Gastrocnemius medialis (tissue), 4 donors: ENCODE measurements around the gene ZBTB20. TPM values are rescaled to one million over a fixed set of nuclear protein-coding genes. Genes with fewer than 3 reads are reported as not detected.

ENCODE experiments used
- ATAC-seq, 2 donors: fragments of 150-250 bp; one replicate each; pipeline ENCODE4 v1.9.1; 2016
- DNase-seq, 2 donors: peaks; one replicate each; pipeline ENCODE4 v3.0.0-alpha.2; 2019
- H3K27ac ChIP-seq, 4 donors: fragments of 200-600 bp; sonication (generic); 1 replicate in 1 of 4; 2 replicates in 3 of 4; pipeline ENCODE4 v1.5.1; 2016 to 2018; ENCODE audit warnings: mild to moderate bottlenecking in 2 of 4, moderate library complexity in 1 of 4
- H3K27me3 ChIP-seq, 3 donors: fragments of 200-600 bp; sonication (generic) in 2 of 3; 1 replicate in 1 of 3; 2 replicates in 2 of 3; pipeline versions ENCODE4 v1.5.1 to v1.6.0; 2016 to 2019; ENCODE audit warnings: mild to moderate bottlenecking in 1 of 3, moderate library complexity in 1 of 3
- H3K36me3 ChIP-seq, 2 donors: fragments of 200-600 bp; sonication (generic) in 1 of 2; one replicate each; pipeline ENCODE4 v1.5.1; 2017 to 2018
- H3K4me1 ChIP-seq, 2 donors: fragments of 200-600 bp; sonication (generic) in 1 of 2; one replicate each; pipeline ENCODE4 v1.5.1; 2016 to 2017; ENCODE audit warnings: mild to moderate bottlenecking in 2 of 2
- H3K4me3 ChIP-seq, 4 donors: fragments of 200-600 bp; sonication (generic) in 3 of 4; 1 replicate in 1 of 4; 2 replicates in 3 of 4; pipeline ENCODE4 v1.5.1; 2016 to 2019; ENCODE audit warnings: mild to moderate bottlenecking in 2 of 4
- H3K9me3 ChIP-seq, 3 donors: fragments of 200-600 bp; sonication (generic) in 2 of 3; 1 replicate in 1 of 3; 2 replicates in 2 of 3; pipeline ENCODE4 v1.5.1; 2016 to 2019
- CTCF ChIP-seq, 5 experiments: fragments of 450-650 bp in 3 of 5; fragments of 200-600 bp in 2 of 5; sonication (generic) in 2 of 5; IDR thresholded peaks in 4 of 5; conservative IDR thresholded peaks in 1 of 5; 1 replicate in 4 of 5; 2 replicates in 1 of 5; pipeline ENCODE4 v1.5.1; 2016 to 2019; ENCODE audit warnings: antibody characterized with exemption in 5 of 5, mild to moderate bottlenecking in 3 of 5, moderate library complexity in 3 of 5
- POLR2A ChIP-seq, 2 donors: fragments of 450-650 bp; IDR thresholded peaks; one replicate each; pipeline ENCODE4 v1.6.1; 2017; ENCODE audit warnings: antibody characterized with exemption in 2 of 2, mild to moderate bottlenecking in 2 of 2, moderate library complexity in 2 of 2
- in situ Hi-C, 4 donors: fragments of 200-750 bp; cut with MboI; loops; one replicate each; pipeline versions ENCODE4 v1.15.0 to v1.8.0; 2017; ENCODE audit warnings: low sequenced_read_pairs in 4 of 4
- intact Hi-C: fragments of 100-400 bp; cut with DNase I; formaldehyde crosslinking; loops from one replicate; pipeline ENCODE4 v1.15.1; 2023; ENCODE audit warnings: low total_unique reads
- total RNA-seq, 4 donors: library from RNA; depleted of rRNA; stranded (reverse); fragments of >200 nt; gene quantifications; one replicate each; pipeline versions ENCODE4 v1.1.0 to v1.2.3, GENCODE V29; 2016

The ZBTB20 gene
- total RNA-seq, 4 donors from 2014 or later: 47.6 to 86.5 (median 69.0) TPM

GRCh38 chr3:114697401-114697800 lies 449.7 kb downstream of the ZBTB20 start:
- Histone ChIP-seq H3K9me3 (no peaks in the 10 kb centered on the region), H3K4me1 (peaks cover 13 to 21% of the 10 kb centered on the region in 2 donors), H3K27ac (no peak overlapping the region), H3K4me3 (no peak overlapping the region), H3K27me3 (no peaks in the 10 kb centered on the region), H3K36me3 (no peaks in the 10 kb centered on the region)
- intact Hi-C loops: no loop called here
- in situ Hi-C loops: no loop called here
- TF ChIP-seq POLR2A (IDR thresholded peaks at IDR 0.05) (no peak), CTCF (IDR thresholded peaks at IDR 0.05 in 4 of 5, conservative IDR thresholded peaks at IDR 0.05 in 1 of 5) (no peak)
- ATAC-seq (no peak), DNase-seq (no peak)

DNA sequence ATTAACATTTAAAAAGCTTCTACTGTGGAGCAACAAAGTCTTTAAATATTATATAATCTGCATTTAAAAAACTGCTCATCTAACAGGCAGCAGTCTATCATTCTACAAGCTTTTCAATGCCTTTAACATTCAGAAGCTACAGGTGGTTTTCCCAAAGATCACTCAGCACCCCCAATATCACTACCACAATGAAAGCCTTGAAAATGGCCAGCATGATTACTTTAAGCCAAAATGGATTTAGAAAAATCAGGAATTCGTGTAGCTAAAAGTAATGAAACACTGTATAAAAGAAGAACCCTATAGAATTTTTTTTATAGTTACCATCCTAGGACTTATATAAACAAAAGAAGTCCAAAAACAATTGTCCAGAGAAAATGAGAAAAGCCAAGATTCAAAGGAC lies 452.8 kb downstream of the ZBTB20 start:
- Histone ChIP-seq H3K4me1 (peaks cover 4 to 17% of the 10 kb centered on the region in 2 donors), H3K9me3 (no peaks in the 10 kb centered on the region), H3K27ac (no peak overlapping the region), H3K36me3 (no peaks in the 10 kb centered on the region), H3K27me3 (no peaks in the 10 kb centered on the region), H3K4me3 (no peak overlapping the region)
- intact Hi-C loops (no loop called here), in situ Hi-C loops (no loop called here)
- ATAC-seq (no peak), DNase-seq (no peak)
- TF ChIP-seq POLR2A (IDR thresholded peaks at IDR 0.05): no peak
- TF ChIP-seq CTCF (IDR thresholded peaks at IDR 0.05 in 4 of 5, conservative IDR thresholded peaks at IDR 0.05 in 1 of 5): no peak

DNA sequence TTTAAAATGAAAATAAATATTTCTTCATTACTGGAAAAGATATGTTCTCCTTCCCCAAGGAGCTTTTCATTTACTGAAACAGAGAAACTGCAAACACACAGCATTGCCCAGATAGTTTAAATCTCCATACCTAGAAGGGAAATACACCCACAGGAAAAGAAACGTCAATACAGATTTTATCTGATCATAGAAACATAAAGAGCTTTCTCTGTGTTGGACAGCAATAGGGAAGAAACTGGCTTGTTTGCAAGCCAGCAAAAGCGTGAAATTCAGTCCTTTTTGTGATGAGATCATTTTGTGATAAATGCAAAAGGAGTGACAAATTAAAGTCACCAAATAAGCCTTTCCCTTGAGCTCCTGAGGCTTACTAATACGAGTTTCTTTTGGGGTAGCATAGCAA lies 455.2 kb downstream of the ZBTB20 start:
- TF ChIP-seq POLR2A (IDR thresholded peaks at IDR 0.05) (no peak), CTCF (IDR thresholded peaks at IDR 0.05 in 4 of 5, conservative IDR thresholded peaks at IDR 0.05 in 1 of 5) (no peak)
- H3K4me3 ChIP-seq: no peak overlapping the region
- H3K4me1 ChIP-seq: peaks cover 4 to 22% of the 10 kb centered on the region in 2 donors
- DNase-seq: no peak
- no peaks in the 10 kb centered on the region for H3K9me3 ChIP-seq
- in situ Hi-C loops (no loop called here), intact Hi-C loops (no loop called here)
- H3K36me3 ChIP-seq: no peaks in the 10 kb centered on the region
- ATAC-seq: no peak
- peak overlapping the region in 2 of 4 donors; percentile 3 to 5 for H3K27ac ChIP-seq
- no peaks in the 10 kb centered on the region for H3K27me3 ChIP-seq

- ATAC-seq (no peak), DNase-seq (no peak)
- Histone ChIP-seq H3K4me1 (peaks cover 12 to 22% of the 10 kb centered on the region in 2 donors), H3K4me3 (no peak overlapping the region), H3K9me3 (no peaks in the 10 kb centered on the region), H3K36me3 (no peaks in the 10 kb centered on the region), H3K27me3 (no peaks in the 10 kb centered on the region), H3K27ac (no peak overlapping the region)
- TF ChIP-seq POLR2A (IDR thresholded peaks at IDR 0.05) (no peak), CTCF (IDR thresholded peaks at IDR 0.05 in 4 of 5, conservative IDR thresholded peaks at IDR 0.05 in 1 of 5) (no peak)
- intact Hi-C loops: no loop called here
- in situ Hi-C loops: no loop called here
Measured at GRCh38 chr3:114690911-114691310, 456.2 kb downstream of the ZBTB20 start.

- no peaks in the 10 kb centered on the region for H3K27me3 ChIP-seq
- H3K9me3 ChIP-seq: no peaks in the 10 kb centered on the region
- intact Hi-C loops: no loop called here
- H3K4me3 ChIP-seq: peak overlapping the region in 1 of 4 donors; percentile 11
- TF ChIP-seq CTCF (IDR thresholded peaks at IDR 0.05 in 4 of 5, conservative IDR thresholded peaks at IDR 0.05 in 1 of 5): no peak
- TF ChIP-seq POLR2A (IDR thresholded peaks at IDR 0.05): no peak
- in situ Hi-C loops: no loop called here
- H3K27ac ChIP-seq: peak overlapping the region; percentile 37 to 58 (median 46)
- ATAC-seq: no peak
- no peak for DNase-seq
- peaks cover 9 to 22% of the 10 kb centered on the region in 2 donors for H3K4me1 ChIP-seq
- H3K36me3 ChIP-seq: no peaks in the 10 kb centered on the region
Measured at GRCh38 chr3:114687151-114687550, 459.9 kb downstream of the ZBTB20 start.
